SKM-1 (cell line): ENCODE measurements around the gene CNTN2.

Experiments used
- DNase-seq: peaks from one replicate; lab custom pipeline; 2025; ENCODE audit not compliant: unreplicated experiment; lab: John Stamatoyannopoulos, UW

The CNTN2 gene

GRCh38 chr1:205042911-205043806 lies at the start of gene CNTN2:
Gene CNTN2, plus strand, starts transcription at chr1:205043212. Its CDS starts 9,974 bp downstream, at chr1:205053186.
- no peak for DNase-seq

DNA sequence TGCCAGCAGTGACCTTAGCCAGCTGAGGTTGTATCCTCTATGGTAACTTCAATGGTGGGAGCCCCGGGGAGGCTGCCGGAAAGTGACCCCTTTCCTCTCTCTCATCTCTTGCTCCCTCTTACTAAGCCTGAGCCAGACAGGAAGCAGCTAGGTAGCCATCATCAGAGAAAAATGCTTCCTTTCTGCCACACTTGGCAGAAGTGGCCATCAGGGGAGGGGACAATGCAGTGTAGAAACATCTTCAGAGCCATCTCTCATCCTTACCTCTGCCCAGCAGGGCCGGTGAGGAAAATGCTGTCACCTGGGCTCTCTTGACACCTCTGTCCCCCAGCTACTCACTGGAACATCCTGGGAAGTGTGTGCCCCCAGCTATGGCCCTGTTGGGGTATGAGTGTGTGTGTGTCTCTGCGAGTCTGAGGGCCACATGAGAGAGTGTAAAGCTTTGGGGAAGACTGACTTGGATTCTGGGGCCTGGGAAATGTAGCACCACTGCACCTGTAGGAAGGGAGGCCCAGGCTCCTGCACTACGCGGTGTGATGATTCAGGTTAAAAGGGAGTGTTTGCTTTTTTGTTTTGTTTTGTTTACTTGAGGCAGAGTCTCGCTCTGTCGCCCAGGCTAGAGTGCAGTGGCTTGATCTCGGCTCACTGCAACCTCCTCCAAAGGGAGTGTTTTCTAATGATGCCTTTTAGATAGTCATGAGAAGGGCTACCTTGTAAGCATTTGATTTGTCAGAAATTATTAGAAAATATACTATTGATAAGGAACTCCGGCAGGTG lies 48.7 kb upstream of the CNTN2 start:
- no peak for DNase-seq

DNA sequence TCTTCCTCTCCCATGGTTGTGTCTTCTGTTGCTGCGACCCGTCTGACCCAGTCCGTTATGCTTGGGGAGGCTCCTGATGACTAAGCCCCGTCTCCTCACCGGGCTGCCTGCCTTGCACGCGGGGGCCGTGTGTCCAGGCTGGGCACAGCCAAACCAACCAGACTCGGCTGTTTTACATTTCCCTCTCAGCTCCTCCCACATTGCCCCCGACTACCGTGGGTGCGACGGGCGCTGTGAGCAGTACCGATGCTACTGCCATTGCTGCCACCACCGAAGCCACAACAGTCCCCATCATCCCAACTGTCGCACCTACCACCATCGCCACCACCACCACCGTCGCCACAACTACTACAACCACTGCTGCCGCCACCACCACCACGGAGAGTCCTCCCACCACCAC lies 46.0 kb upstream of the CNTN2 start:
- no peak for DNase-seq

DNA sequence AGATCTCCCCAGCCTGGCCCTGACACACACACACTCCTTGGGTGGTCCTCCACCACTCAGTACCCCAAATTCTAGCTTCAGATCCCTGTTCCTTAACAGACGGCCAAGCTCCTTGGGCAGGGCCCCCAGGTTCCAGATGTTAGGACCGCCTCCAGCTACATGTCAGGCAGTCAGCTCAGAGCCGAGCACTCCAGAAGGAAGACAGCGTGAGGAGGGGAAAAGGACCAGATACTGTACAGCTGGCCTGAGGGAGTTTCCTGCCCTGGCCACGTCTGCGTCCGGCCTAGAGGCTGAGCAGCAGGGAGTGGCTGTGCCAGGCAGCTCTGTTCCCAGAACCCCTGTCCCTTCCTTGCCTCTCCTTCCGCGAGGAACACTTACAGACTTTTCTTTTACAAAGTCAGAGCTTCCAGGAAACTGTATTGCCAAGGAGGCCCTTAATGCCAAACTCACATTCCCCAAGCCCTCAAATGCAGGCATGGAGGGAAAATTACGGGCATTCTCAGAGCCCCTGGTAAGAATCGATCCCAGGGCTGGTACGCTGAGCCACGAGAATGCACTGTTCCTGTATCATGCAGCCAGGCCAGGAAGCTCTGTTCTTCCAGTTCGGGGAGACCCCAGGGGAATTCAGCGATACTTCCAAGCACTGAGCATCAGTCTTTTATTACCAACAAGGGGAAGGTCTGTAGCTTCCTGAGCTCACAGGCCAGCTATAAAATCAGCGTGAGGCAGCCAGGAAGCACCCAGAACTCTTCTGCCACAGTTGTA lies 45.2 kb upstream of the CNTN2 start:
- DNase-seq: no peak

GRCh38 chr1:205001162-205001561 lies 41.9 kb upstream of the CNTN2 start:
- no peak for DNase-seq

GRCh38 chr1:205002705-205003104 lies 40.3 kb upstream of the CNTN2 start:
- no peak for DNase-seq

GRCh38 chr1:205003358-205004131 lies 39.5 kb upstream of the CNTN2 start:
- no peak for DNase-seq

- no peak for DNase-seq
These were observed 38.7 kb upstream of the CNTN2 start for GRCh38 chr1:205004351-205004750.

DNA sequence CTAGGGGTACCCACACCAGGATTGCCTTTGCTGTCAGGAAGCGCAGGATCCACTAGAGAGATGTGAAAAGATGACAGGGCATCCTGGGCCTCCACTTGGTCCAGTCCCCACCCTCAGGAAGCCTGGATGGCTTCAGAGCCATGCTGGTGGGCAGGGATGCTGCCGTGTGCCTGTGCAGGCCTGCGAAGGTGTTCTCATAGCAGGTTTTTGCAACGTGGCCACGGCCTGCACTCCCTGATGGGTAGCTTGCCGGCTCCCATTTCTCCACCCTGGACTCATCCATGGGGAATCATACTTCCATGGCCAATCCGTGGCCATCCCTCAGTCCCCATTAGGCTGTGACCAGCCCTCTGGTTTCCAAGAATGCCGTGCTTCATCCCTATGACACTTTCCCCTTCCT lies 34.1 kb upstream of the CNTN2 start:
- no peak for DNase-seq

DNA sequence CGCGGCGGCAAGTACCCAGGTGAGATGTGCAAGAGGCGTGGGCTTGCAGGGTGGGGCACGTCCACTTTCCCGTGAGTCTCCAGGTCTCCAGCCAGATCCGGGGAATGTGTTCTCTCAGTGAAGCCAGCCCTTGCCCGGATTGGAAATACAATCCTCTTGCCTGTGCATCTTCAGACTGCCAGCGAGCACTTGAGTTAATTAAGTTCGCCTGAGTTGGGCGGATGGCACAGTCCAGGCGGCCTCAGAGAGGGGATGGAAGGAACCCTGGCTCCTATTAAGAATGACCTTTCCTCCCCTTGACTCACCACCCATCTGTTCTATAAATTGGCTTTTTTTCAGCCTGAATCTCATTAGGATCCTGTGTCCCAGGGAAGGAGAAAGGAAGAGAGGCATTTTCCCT lies 33.3 kb upstream of the CNTN2 start:
- DNase-seq: no peak

GRCh38 chr1:205012391-205013140 lies 30.4 kb upstream of the CNTN2 start:
- DNase-seq: no peak

DNA sequence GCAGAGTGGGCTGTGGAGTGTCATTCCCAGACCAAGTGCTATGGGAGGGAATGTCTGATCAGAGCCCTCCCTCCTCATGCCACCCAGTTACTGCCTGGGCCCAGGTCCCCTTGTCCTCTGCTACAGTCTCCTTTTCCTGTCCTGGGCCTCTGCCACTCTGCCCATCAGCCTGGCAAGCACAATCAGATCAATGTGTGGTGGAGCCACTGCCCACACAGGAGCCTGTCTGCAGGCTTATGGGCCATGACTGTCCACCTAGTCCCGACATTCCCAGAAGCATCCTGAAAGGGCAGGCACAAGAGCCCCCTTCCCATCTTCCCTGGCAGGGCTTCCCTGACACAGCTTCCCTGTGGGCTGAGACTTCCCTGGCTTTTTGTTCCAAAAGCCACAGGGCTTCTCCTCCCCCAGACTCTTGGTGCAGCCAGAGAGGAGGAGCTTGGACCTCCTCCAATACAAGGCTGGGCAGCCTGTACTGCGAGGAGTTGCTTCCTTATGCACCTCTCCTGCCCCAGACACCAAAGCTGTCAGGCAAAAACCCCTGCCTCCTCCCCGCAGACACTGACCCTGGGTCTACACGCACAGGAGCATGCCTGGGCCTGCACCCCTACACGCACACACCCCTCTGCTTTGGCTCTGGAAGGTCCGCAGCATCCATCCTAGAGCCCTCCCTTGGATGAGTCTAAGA lies 29.2 kb upstream of the CNTN2 start:
- no peak for DNase-seq

DNA sequence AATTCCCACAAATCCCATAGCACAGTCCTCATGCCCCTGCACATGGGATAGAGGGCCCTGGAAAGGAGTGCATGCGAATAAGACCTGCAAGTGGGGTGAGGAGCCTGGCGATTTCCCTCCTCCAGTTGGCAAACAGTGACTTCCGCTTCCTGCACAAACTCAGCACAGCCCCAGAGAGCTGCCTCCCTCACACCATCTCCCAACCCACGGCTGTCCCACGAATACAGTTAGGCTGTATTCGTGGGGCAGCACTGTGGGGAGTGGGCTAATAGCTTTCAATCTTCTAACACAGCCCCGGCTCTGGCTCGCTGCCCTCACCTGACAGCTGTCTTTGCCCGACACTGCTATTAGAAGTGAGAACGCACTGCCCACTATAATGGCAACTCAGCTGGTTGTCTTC lies 28.2 kb upstream of the CNTN2 start:
- no peak for DNase-seq

- DNase-seq: no peak
These were observed 27.8 kb upstream of the CNTN2 start for GRCh38 chr1:205015241-205015640.

DNA sequence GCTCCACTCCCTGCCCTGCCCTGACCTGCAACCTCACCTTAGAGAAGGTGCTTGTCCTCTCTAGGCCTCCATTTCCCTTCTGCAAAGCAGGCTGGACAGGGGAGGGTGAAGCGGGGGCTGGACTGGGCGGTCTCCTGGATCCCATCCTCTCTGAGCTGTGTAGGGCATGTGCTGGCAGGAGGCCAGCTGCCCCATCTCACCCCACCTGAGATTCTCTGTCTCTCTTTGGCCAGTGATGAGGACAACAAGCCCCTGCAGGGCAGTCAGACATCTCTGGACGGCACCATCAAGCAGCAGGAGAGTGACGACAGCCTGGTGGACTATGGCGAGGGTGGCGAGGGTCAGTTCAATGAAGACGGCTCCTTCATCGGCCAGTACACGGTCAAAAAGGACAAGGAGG lies 26.9 kb upstream of the CNTN2 start:
- DNase-seq: no peak

DNA sequence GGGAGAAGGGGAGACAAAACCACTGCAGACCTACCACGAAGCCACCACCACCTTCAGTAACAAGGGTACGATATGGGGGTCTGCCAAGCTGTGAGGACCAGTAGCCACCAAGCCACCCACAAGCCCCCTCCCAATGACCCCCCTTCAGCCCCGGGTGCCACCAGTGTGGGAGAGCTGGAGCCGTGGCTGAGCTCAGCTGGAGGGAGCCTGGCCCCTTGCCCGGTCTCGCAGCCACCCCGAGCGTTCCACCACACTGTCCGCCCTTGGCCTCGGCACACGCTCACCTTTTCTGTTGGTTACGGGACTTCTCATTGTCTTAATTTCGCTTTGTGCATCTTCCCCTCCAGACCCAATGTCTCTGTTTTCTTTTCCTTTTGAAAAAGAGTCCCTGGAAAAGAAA lies 26.4 kb upstream of the CNTN2 start:
- DNase-seq: no peak

GRCh38 chr1:205017001-205017400 lies 26.0 kb upstream of the CNTN2 start:
- DNase-seq: no peak

DNA sequence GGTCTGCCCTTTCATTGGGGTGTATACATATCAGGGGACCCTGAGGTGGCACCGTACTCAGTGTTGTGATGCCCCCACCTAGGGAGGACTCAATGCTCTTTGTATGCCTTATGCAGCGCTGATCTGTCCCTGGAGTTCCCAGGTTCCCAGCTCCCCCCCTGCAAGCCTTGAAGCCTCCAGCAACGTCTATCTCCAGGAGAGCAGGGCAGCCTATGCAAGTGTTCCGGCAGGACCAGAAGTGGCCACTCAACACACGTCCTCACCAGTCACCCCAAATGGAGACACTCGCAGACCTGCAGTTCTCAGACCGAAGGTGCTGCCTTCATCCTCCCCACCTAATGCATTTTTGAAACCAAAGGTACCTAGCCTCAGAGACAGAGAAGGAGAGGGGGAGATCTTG lies 25.2 kb upstream of the CNTN2 start:
- DNase-seq: no peak

DNA sequence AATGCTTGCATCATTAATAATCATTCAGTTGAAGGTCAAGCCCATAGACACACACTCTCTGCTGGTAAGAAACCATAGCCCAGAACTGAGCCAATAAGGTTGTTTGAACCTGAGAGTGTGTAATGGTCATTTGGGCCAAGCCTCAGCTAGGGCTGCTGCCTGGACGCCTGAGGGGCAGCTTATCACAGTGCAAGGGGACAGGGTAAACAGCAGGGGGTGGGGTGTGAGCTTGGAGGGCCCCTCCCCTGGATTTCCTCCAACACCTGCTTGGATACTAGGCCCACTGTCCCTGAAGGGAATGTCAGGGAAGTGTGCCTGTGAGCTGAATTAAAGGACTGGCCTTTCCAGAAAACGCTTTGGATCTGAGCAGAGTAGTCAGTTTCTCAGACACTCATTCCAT lies 24.6 kb upstream of the CNTN2 start:
- no peak for DNase-seq
